Prostate gland (tissue), 2 donors: ENCODE data around the gene RAPGEF2. TPM values are rescaled to one million over a fixed set of nuclear protein-coding genes. Genes with fewer than 3 reads are reported as not detected.

Source experiments
- DNase-seq: peaks from one replicate; pipeline ENCODE4 v3.0.0-alpha.2; 2019; ENCODE audit warnings: low spot score
- H3K27ac ChIP-seq, 2 donors: fragments of 200-600 bp; sonication (generic); 2 replicates each; pipeline ENCODE4 v1.5.1; 2017 to 2019
- H3K27me3 ChIP-seq: fragments of 200-600 bp; sonication (generic); replicated peaks from 2 replicates; pipeline ENCODE4 v1.5.1; 2019; ENCODE audit not compliant: insufficient read depth
- H3K36me3 ChIP-seq, 2 donors: fragments of 200-600 bp; sonication (generic); 1 replicate in 1 of 2; 2 replicates in 1 of 2; pipeline versions ENCODE4 v1.5.1 to v1.8.1; 2017 to 2019
- H3K4me1 ChIP-seq: fragments of 200-600 bp; sonication (generic); replicated peaks from 2 replicates; pipeline ENCODE4 v1.5.1; 2019
- H3K4me3 ChIP-seq, 2 donors: fragments of 200-600 bp; sonication (generic); 2 replicates each; pipeline ENCODE4 v1.5.1; 2017 to 2019
- H3K9me3 ChIP-seq: fragments of 200-600 bp; sonication (generic); 2 replicates; pipeline ENCODE4 v1.5.1; 2017
- POLR2A ChIP-seq: fragments of 450-650 bp; IDR thresholded peaks from one replicate; pipeline ENCODE4 v1.6.1; 2016; ENCODE audit warnings: antibody characterized with exemption, mild to moderate bottlenecking
- POLR2AphosphoS5 ChIP-seq: sonication (generic); formaldehyde crosslinking; IDR thresholded peaks from one replicate; pipeline ENCODE4 v1.6.1; 2017; ENCODE audit warnings: antibody characterized with exemption
- WGBS: methylation state at CpG from one replicate; pipeline ENCODE4 v1.1.5; 2018; 5-methylcytosine and 5-hydroxymethylcytosine counted together
- intact Hi-C: fragments of 100-400 bp; cut with DNase I; formaldehyde crosslinking; loops from one replicate; pipeline ENCODE4 v1.14.2; 2022
- total RNA-seq, 2 donors: library from RNA; depleted of rRNA; stranded (reverse); fragments of >200 nt; gene quantifications; one replicate each; pipeline ENCODE4 v1.1.0, GENCODE V29; 2016
- TF ChIP-seq, protein P1 (sequence below), 4 experiments: fragments of 200-600 bp in 2 of 4; fragments of 450-650 bp in 2 of 4; sonication (generic) in 2 of 4; IDR thresholded peaks; 1 replicate in 3 of 4; 2 replicates in 1 of 4; pipeline ENCODE4 v1.5.1; 2016 to 2019; ENCODE audit warnings: antibody characterized with exemption in 4 of 4, mild to moderate bottlenecking in 2 of 4, moderate library complexity in 2 of 4

The RAPGEF2 gene
- total RNA-seq, 2 donors from 2014 or later = 29.2 to 29.5 TPM

DNA sequence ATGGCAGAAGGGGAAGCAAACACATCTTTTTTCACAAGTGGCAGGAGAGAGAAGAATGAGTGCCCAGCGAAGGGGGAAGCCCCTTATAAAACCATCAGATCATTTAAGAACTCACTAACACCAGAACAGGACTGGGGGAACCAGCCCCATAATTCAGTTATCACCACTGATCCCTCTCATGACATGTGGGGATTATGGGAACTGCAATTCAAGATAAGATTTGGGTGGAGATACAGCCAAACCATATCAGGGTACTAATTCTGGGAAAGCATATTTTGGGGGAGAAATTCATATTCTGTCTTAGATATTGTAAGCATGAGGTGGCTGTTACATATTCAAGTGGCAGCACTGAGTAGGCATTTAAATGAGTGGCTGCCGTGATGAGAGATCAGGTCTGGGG lies 87.8 kb downstream of the RAPGEF2 start:
- H3K27me3 ChIP-seq = no peaks in the 10 kb centered on the region
- intact Hi-C loops = no loop called here
- H3K4me1 ChIP-seq = no peaks in the 10 kb centered on the region
- H3K36me3 ChIP-seq = no peaks in the 10 kb centered on the region
- no peak for DNase-seq
- no peak overlapping the region for H3K4me3 ChIP-seq
- 88% methylated on average over 2 of the region's 2 CpGs for WGBS
- TF ChIP-seq POLR2A = no peak
- TF ChIP-seq POLR2AphosphoS5 = no peak
- TF ChIP-seq, protein P1, sequence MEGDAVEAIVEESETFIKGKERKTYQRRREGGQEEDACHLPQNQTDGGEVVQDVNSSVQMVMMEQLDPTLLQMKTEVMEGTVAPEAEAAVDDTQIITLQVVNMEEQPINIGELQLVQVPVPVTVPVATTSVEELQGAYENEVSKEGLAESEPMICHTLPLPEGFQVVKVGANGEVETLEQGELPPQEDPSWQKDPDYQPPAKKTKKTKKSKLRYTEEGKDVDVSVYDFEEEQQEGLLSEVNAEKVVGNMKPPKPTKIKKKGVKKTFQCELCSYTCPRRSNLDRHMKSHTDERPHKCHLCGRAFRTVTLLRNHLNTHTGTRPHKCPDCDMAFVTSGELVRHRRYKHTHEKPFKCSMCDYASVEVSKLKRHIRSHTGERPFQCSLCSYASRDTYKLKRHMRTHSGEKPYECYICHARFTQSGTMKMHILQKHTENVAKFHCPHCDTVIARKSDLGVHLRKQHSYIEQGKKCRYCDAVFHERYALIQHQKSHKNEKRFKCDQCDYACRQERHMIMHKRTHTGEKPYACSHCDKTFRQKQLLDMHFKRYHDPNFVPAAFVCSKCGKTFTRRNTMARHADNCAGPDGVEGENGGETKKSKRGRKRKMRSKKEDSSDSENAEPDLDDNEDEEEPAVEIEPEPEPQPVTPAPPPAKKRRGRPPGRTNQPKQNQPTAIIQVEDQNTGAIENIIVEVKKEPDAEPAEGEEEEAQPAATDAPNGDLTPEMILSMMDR (IDR thresholded peaks at IDR 0.05) = no peak
- no peaks in the 10 kb centered on the region for H3K9me3 ChIP-seq
- H3K27ac ChIP-seq = no peak overlapping the region

GRCh38 chr4:159191989-159192388 lies 89.1 kb downstream of the RAPGEF2 start:
- no peak for DNase-seq
- H3K36me3 ChIP-seq = no peaks in the 10 kb centered on the region
- H3K27me3 ChIP-seq = no peaks in the 10 kb centered on the region
- intact Hi-C loops = no loop called here
- H3K4me3 ChIP-seq = no peak overlapping the region
- H3K27ac ChIP-seq = no peak overlapping the region
- 86% methylated on average over 5 of the region's 5 CpGs for WGBS
- H3K9me3 ChIP-seq = no peaks in the 10 kb centered on the region
- H3K4me1 ChIP-seq = no peaks in the 10 kb centered on the region
- no peak for TF ChIP-seq POLR2A
- no peak for TF ChIP-seq POLR2AphosphoS5
- TF ChIP-seq, protein P1 (IDR thresholded peaks at IDR 0.05) = no peak

- no peaks in the 10 kb centered on the region for H3K27me3 ChIP-seq
- no peak for DNase-seq
- H3K9me3 ChIP-seq = no peaks in the 10 kb centered on the region
- H3K4me1 ChIP-seq = no peaks in the 10 kb centered on the region
- no peak overlapping the region for H3K27ac ChIP-seq
- intact Hi-C loops = no loop called here
- H3K4me3 ChIP-seq = no peak overlapping the region
- no peaks in the 10 kb centered on the region for H3K36me3 ChIP-seq
- WGBS = 21% methylated on average over 1 of the region's 1 CpG
- TF ChIP-seq POLR2AphosphoS5 (no peak), POLR2A (no peak)
- TF ChIP-seq, protein P1 (IDR thresholded peaks at IDR 0.05) = no peak
Observed at GRCh38 chr4:159193046-159193620, 90.3 kb downstream of the RAPGEF2 start.

DNA sequence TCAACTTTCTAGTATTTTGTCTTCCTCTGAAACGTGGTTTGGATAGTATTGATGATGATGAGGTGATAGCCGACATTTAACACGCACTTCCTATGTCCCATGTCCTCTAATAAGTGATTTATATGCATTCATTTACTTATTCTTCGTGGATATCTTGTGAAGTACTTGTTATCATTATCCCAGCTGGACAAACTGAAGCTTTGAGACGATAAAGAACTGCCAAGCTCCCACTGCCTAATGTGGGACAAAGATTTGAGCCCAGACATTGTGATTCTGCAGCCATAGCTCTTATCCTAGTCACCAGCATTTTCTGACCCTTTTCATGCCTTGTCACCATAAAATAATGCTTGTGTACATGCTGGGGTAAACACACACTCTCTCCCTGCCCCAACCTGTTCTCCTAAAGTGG lies 92.5 kb downstream of the RAPGEF2 start:
- intact Hi-C loops = no loop called here
- H3K4me3 ChIP-seq = no peak overlapping the region
- H3K27ac ChIP-seq = no peak overlapping the region
- WGBS = 53% methylated on average over 5 of the region's 5 CpGs
- no peak for DNase-seq
- TF ChIP-seq, protein P1 (IDR thresholded peaks at IDR 0.05) = no peak
- TF ChIP-seq POLR2AphosphoS5 (no peak), POLR2A (no peak)
- H3K36me3 ChIP-seq = no peaks in the 10 kb centered on the region
- no peaks in the 10 kb centered on the region for H3K4me1 ChIP-seq
- H3K9me3 ChIP-seq = no peaks in the 10 kb centered on the region
- H3K27me3 ChIP-seq = no peaks in the 10 kb centered on the region

GRCh38 chr4:159197260-159197884 lies 94.5 kb downstream of the RAPGEF2 start:
- Histone ChIP-seq H3K27ac (no peak overlapping the region), H3K27me3 (no peaks in the 10 kb centered on the region), H3K4me1 (no peaks in the 10 kb centered on the region), H3K36me3 (no peaks in the 10 kb centered on the region), H3K9me3 (no peaks in the 10 kb centered on the region), H3K4me3 (no peak overlapping the region)
- WGBS = 76% methylated on average over 4 of the region's 4 CpGs
- TF ChIP-seq POLR2AphosphoS5 = no peak
- TF ChIP-seq, protein P1 (IDR thresholded peaks at IDR 0.05) = no peak
- no peak for TF ChIP-seq POLR2A
- DNase-seq = no peak
- intact Hi-C loops = no loop called here
